ENCODE measurements around the gene THSD8. TPM values are rescaled to one million over a fixed set of nuclear protein-coding genes. Genes with fewer than 3 reads are reported as not detected.

Gene THSD8
- total RNA-seq, 1 donor from 2014 or later: 13.0 TPM

GRCh38 chr19:12842511-12842910, 40.6 kb downstream of the THSD8 start:
- intact Hi-C loops (cut with micrococcal nuclease): no loop called here

GRCh38 chr19:12843328-12843727, 41.5 kb downstream of the THSD8 start:
- intact Hi-C loops (cut with micrococcal nuclease): no loop called here

GRCh38 chr19:12843999-12844732, 42.3 kb downstream of the THSD8 start:
- intact Hi-C loops (cut with micrococcal nuclease): no loop called here

- intact Hi-C loops (cut with micrococcal nuclease): loop anchor here (1.0 to 2.0 kb wide), 6 partner anchors 20 to 282 kb away; no protein-coding TSS in a partner anchor
Measured at GRCh38 chr19:12846613-12847012, 44.7 kb downstream of the THSD8 start.

- intact Hi-C loops (cut with micrococcal nuclease): loop anchor here (1.0 to 2.0 kb wide), 6 partner anchors 19 to 283 kb away; no protein-coding TSS in a partner anchor
Measured at GRCh38 chr19:12847159-12848139, 45.6 kb downstream of the THSD8 start.

Other genes with a start within 250 kb of the THSD8 start
- gene ZNF490, start 191.3 kb upstream of the THSD8 start, total RNA-seq: 13.1 and 14.8 TPM in 2 replicates
- 31.4 and 34.3 TPM in 2 replicates for gene ZNF791, start 191.1 kb upstream of the THSD8 start, total RNA-seq
- 189 and 197 TPM in 2 replicates for gene MAN2B1, start 135.3 kb upstream of the THSD8 start, total RNA-seq
- 19.2 and 20.1 TPM in 2 replicates for gene WDR83, start 135.3 kb upstream of the THSD8 start, total RNA-seq
- gene DHPS, start 120.2 kb upstream of the THSD8 start, total RNA-seq: 108 and 121 TPM in 2 replicates
- gene GNG14, start 114.1 kb upstream of the THSD8 start, total RNA-seq: not detected in 2 replicates
- 5.0 and 6.1 TPM in 2 replicates for gene FBXW9, start 105.4 kb upstream of the THSD8 start, total RNA-seq
- 86.1 and 87.4 TPM in 2 replicates for gene TNPO2, start 78.1 kb upstream of the THSD8 start, total RNA-seq
- gene TRIR, start 67.4 kb upstream of the THSD8 start, total RNA-seq: 180 and 185 TPM in 2 replicates
- gene GET3, start 64.6 kb upstream of the THSD8 start, total RNA-seq: 66.7 and 69.3 TPM in 2 replicates
- gene BEST2, start 50.3 kb upstream of the THSD8 start, total RNA-seq: 0.10 TPM in 1 of 2 replicates, not detected in the other
- 16.5 and 17.9 TPM in 2 replicates for gene HOOK2, start 26.5 kb upstream of the THSD8 start, total RNA-seq
- gene JUNB, start 10.6 kb upstream of the THSD8 start, total RNA-seq: 309 and 316 TPM in 2 replicates
- 300 and 302 TPM in 2 replicates for gene PRDX2, start 269 bp upstream of the THSD8 start, total RNA-seq
- 24.3 and 30.5 TPM in 2 replicates for gene RNASEH2A, start 4.5 kb downstream of the THSD8 start, total RNA-seq
- not detected in 2 replicates for gene RTBDN, start 32.5 kb downstream of the THSD8 start, total RNA-seq
- 0.49 and 1.1 TPM in 2 replicates for gene MAST1, start 36.4 kb downstream of the THSD8 start, total RNA-seq
- gene DNASE2, start 79.4 kb downstream of the THSD8 start, total RNA-seq: 29.5 and 32.6 TPM in 2 replicates
- 0.22 and 0.41 TPM in 2 replicates for gene KLF1, start 85.1 kb downstream of the THSD8 start, total RNA-seq
- gene GCDH, start 89.1 kb downstream of the THSD8 start, total RNA-seq: 48.0 and 49.5 TPM in 2 replicates
- gene SYCE2, start 117.2 kb downstream of the THSD8 start, total RNA-seq: 1.9 and 2.8 TPM in 2 replicates
- 108 and 117 TPM in 2 replicates for gene FARSA, start 131.6 kb downstream of the THSD8 start, total RNA-seq
- 1,347 and 1,385 TPM in 2 replicates for gene CALR, start 136.5 kb downstream of the THSD8 start, total RNA-seq
- gene RAD23A, start 143.8 kb downstream of the THSD8 start, total RNA-seq: 113 and 115 TPM in 2 replicates
- gene GADD45GIP1, start 155.2 kb downstream of the THSD8 start, total RNA-seq: 16.6 and 17.9 TPM in 2 replicates
- gene DAND5, start 167.5 kb downstream of the THSD8 start, total RNA-seq: 0.10 TPM in 1 of 2 replicates, not detected in the other
- gene NFIX, start 193.4 kb downstream of the THSD8 start, total RNA-seq: 0.96 and 1.1 TPM in 2 replicates

Measured in T-helper 1 cell treated with Interleukin-12 subunit alpha and Interleukin-12 subunit beta and Interleukin-4 antibody, amounts not matched to agents 30 ng/mL and 1 ng/mL, for 36 hours (primary cell).